Heart right ventricle (tissue), 16 donors: Measurements from ENCODE around the gene MYH3. TPM values are rescaled to one million over a fixed set of nuclear protein-coding genes. Genes with fewer than 3 reads are reported as not detected.

Experiments used
- ATAC-seq, 8 donors: fragments of 200-7000 bp; cut with Tn5 transposase; one replicate each; pipeline ENCODE4 v1.9.1; 2020; ENCODE audit warnings: mild to moderate bottlenecking in 8 of 8, moderate library complexity in 8 of 8, moderate number of reproducible peaks in 1 of 8
- DNase-seq, 2 donors: peaks; one replicate each; pipeline ENCODE4 v3.0.0-alpha.2; 2020
- H3K27ac ChIP-seq, 10 donors: fragments of 200-600 bp; sonication (generic) in 2 of 10; one replicate each; pipeline versions ENCODE4 v1.5.0 to v1.8.0; 2020 to 2022; ENCODE audit warnings: mild to moderate bottlenecking in 3 of 10
- H3K27me3 ChIP-seq, 7 donors: fragments of 200-600 bp; one replicate each; pipeline ENCODE4 v1.8.0; 2021 to 2022; ENCODE audit warnings: mild to moderate bottlenecking in 2 of 7
- H3K36me3 ChIP-seq, 9 donors: fragments of 200-600 bp; sonication (generic) in 1 of 9; one replicate each; pipeline versions ENCODE4 v1.5.0 to v1.8.0; 2020 to 2022; ENCODE audit warnings: mild to moderate bottlenecking in 2 of 9
- H3K4me1 ChIP-seq, 9 donors: fragments of 200-600 bp; sonication (generic) in 1 of 9; one replicate each; pipeline versions ENCODE4 v1.5.0 to v1.8.0; 2020 to 2022; ENCODE audit warnings: mild to moderate bottlenecking in 4 of 9
- H3K4me3 ChIP-seq, 10 donors: fragments of 200-600 bp; sonication (generic) in 2 of 10; one replicate each; pipeline versions ENCODE4 v1.5.0 to v1.8.0; 2020 to 2022; ENCODE audit warnings: mild to moderate bottlenecking in 7 of 10, moderate library complexity in 2 of 10
- H3K9me3 ChIP-seq, 11 donors: fragments of 200-600 bp in 10 of 11; sonication (generic) in 2 of 11; one replicate each; pipeline versions ENCODE4 v1.5.0 to v1.8.0; 2013 to 2022; ENCODE audit warnings: mild to moderate bottlenecking in 2 of 11, control low read depth in 1 of 11, moderate library complexity in 1 of 11
- CTCF ChIP-seq, 9 donors: fragments of 200-600 bp; sonication (generic) in 2 of 9; IDR thresholded peaks; one replicate each; pipeline versions ENCODE4 v1.5.0 to v1.8.0; 2021 to 2022; ENCODE audit warnings: antibody characterized with exemption in 9 of 9, mild to moderate bottlenecking in 5 of 9, moderate library complexity in 1 of 9
- WGBS, 2 donors: extraction: QIAGEN DNeasy Blood & Tissue Kit; methylation state at CpG; one replicate each; pipeline ENCODE4 v1.1.7; 2013; ENCODE audit warnings: inconsistent platforms in 1 of 2; 5-methylcytosine and 5-hydroxymethylcytosine counted together
- intact Hi-C, 10 donors: fragments of 100-400 bp; cut with DNase I; formaldehyde crosslinking; loops; one replicate each; pipeline versions ENCODE4 v1.11.1 to v1.14.2; 2022
- polyA plus RNA-seq, 2 donors: library from polyadenylated mRNA; stranded (reverse); fragments of 200-250 nt; gene quantifications; one replicate each; pipeline ENCODE4 v1.2.3, GENCODE V29; 2013
- total RNA-seq, 10 donors: library from RNA; stranded (reverse); fragmentation: NEBNext Ultra II Directional in 3 of 10; extraction: Animal tissue kit (Norgen Biotek cat#: 25700) in 3 of 10; gene quantifications; one replicate each; pipeline versions ENCODE4 v1.2.1 to v1.2.4, GENCODE V29; 2021 to 2023
- donor health status: Arrhythmogenic right ventricular cardiomyopathy.
- donor health status: ischemic (EF 13 %, LVEDD 7.1; RV severe dilation, severe dysfunction).
- donor health status: healthy with polysubstance abuse.
- donor health status: DM: no; HTN: yes; CAD: no.
- donor health status: DM: no; HTN: no; CAD: no.
- donor health status: ischemic (EF 25% LVEDD 6.9; RV normal size, moderate dysfunction).
- donor health status: ischemic (EF 25% LVEDD 5.7; RV mildly dilated, moderate dysfunction).
- donor health status: healthy.
- donor health status: DM: yes; HTN: yes; CAD: no.
- donor health status: Ischemic cardiomyopathy.
- donor health status: ischemic (EF 35%, LVEDD 5.7; RV mildly dilated, moderate dysfunction).
- donor health status: nonischemic (EF 11% LVEDD 7.7; RV severe dilation, severe dysfunction).
- donor health status: DM: yes; HTN: yes; CAD: no.
- donor health status: PGD.
- donor health status: ischemic (EF 29% LVEDD 5.4; RV normal size, mild dysfunction).
- donor health status: nonischemic (EF 23%, LVEDD 6.1; RV moderate dilation, normal function).

MYH3 gene
- total and polyA plus RNA-seq, 12 donors: 0.12 to 1.4 (median 0.75) TPM

- Histone ChIP-seq H3K36me3 (peaks cover 0 to 2% (median 0%) of the 10 kb centered on the region in 9 donors), H3K4me1 (peaks cover 0 to 6% (median 0%) of the 10 kb centered on the region in 9 donors), H3K4me3 (no peak overlapping the region), H3K27ac (no peak overlapping the region), H3K9me3 (no peaks in the 10 kb centered on the region), H3K27me3 (no peaks in the 10 kb centered on the region)
- ATAC-seq (no peak), DNase-seq (no peak)
- intact Hi-C loops: no loop called here
- TF ChIP-seq CTCF (IDR thresholded peaks at IDR 0.05): no peak
- 75 to 86% methylated on average over 9 of the region's 9 CpGs for WGBS, 2 donors
Measured at GRCh38 chr17:10651927-10652326, 5.2 kb downstream of the MYH3 start.

- 91 to 93% methylated on average over 5 of the region's 5 CpGs for WGBS, 2 donors
- TF ChIP-seq CTCF (IDR thresholded peaks at IDR 0.05): no peak
- ATAC-seq: no peak
- H3K4me1 ChIP-seq: peaks cover 0 to 6% (median 0%) of the 10 kb centered on the region in 9 donors
- H3K36me3 ChIP-seq: peaks cover 0 to 10% (median 0%) of the 10 kb centered on the region in 9 donors
- H3K27ac ChIP-seq: no peak overlapping the region
- no peaks in the 10 kb centered on the region for H3K27me3 ChIP-seq
- no peaks in the 10 kb centered on the region for H3K9me3 ChIP-seq
- H3K4me3 ChIP-seq: no peak overlapping the region
- DNase-seq: no peak
- intact Hi-C loops: loop anchor here in 6 of 10 donors (5.0 kb wide), 2 partner anchors 193 to 198 kb away; no protein-coding TSS in a partner anchor
Measured at GRCh38 chr17:10649602-10650001, 7.5 kb downstream of the MYH3 start.

GRCh38 chr17:10648956-10649355, 8.2 kb downstream of the MYH3 start:
- no peaks in the 10 kb centered on the region for H3K27me3 ChIP-seq
- DNase-seq (no peak), ATAC-seq (no peak)
- TF ChIP-seq CTCF (IDR thresholded peaks at IDR 0.05): no peak
- no peak overlapping the region for H3K27ac ChIP-seq
- intact Hi-C loops: loop anchor here in 7 of 10 donors (1.0 to 5.0 kb wide), 3 partner anchors 193 to 198 kb away; no protein-coding TSS in a partner anchor
- no peak overlapping the region for H3K4me3 ChIP-seq
- H3K4me1 ChIP-seq: peaks cover 0 to 6% (median 0%) of the 10 kb centered on the region in 9 donors
- H3K36me3 ChIP-seq: peaks cover 0 to 14% (median 0%) of the 10 kb centered on the region in 9 donors
- no peaks in the 10 kb centered on the region for H3K9me3 ChIP-seq
- 86 to 87% methylated on average over 3 of the region's 3 CpGs for WGBS, 2 donors

GRCh38 chr17:10648381-10648780, 8.7 kb downstream of the MYH3 start:
- Histone ChIP-seq H3K4me3 (no peak overlapping the region), H3K9me3 (no peaks in the 10 kb centered on the region), H3K4me1 (peaks cover 0 to 5% (median 0%) of the 10 kb centered on the region in 9 donors), H3K27ac (no peak overlapping the region), H3K36me3 (peaks cover 0 to 14% (median 0%) of the 10 kb centered on the region in 9 donors), H3K27me3 (no peaks in the 10 kb centered on the region)
- no peak for TF ChIP-seq CTCF (IDR thresholded peaks at IDR 0.05)
- intact Hi-C loops: loop anchor here in 7 of 10 donors (1.0 to 5.0 kb wide), 3 partner anchors 194 to 199 kb away; no protein-coding TSS in a partner anchor
- DNase-seq: no peak
- ATAC-seq: no peak
- WGBS, 2 donors: 88 to 91% methylated on average over 5 of the region's 5 CpGs
